ENCODE measurements around the gene EIF4B.

DNA sequence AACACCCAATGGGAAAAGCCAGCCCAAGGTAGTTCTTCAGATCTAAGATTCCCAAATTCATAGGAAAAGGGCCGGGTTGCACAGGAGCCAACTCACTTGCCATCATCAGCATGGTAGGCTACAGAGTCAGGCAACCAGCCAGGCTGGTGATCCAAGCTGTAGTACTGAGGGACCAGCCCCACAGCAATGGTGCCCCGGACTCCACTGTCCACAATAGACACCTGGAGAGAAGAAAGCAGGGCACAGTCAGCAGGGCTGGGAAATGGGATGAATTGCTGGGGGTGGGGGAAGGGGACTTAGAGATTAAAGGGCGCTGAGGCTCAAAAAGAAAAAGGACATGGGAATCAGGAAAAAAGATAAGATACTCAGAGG is 68.7 kb downstream of the EIF4B start:
- TF ChIP-seq, protein P1, sequence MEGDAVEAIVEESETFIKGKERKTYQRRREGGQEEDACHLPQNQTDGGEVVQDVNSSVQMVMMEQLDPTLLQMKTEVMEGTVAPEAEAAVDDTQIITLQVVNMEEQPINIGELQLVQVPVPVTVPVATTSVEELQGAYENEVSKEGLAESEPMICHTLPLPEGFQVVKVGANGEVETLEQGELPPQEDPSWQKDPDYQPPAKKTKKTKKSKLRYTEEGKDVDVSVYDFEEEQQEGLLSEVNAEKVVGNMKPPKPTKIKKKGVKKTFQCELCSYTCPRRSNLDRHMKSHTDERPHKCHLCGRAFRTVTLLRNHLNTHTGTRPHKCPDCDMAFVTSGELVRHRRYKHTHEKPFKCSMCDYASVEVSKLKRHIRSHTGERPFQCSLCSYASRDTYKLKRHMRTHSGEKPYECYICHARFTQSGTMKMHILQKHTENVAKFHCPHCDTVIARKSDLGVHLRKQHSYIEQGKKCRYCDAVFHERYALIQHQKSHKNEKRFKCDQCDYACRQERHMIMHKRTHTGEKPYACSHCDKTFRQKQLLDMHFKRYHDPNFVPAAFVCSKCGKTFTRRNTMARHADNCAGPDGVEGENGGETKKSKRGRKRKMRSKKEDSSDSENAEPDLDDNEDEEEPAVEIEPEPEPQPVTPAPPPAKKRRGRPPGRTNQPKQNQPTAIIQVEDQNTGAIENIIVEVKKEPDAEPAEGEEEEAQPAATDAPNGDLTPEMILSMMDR (conservative IDR thresholded peaks at IDR 0.05; ENCODE audit: low read length) = no peak
- no peak for TF ChIP-seq EZH2phosphoT487 (IDR thresholded peaks at IDR 0.05; ENCODE audit: borderline replicate concordance)
